Lower leg skin (tissue), 4 donors: Measurements from ENCODE around the gene SPON1. TPM values are rescaled to one million over a fixed set of nuclear protein-coding genes. Genes with fewer than 3 reads are reported as not detected.

Experiments
- DNase-seq, 2 donors: peaks; one replicate each; pipeline ENCODE4 v3.0.0-alpha.2; 2019; ENCODE audit warnings: low spot score in 2 of 2
- H3K4me3 ChIP-seq: fragments of 200-600 bp; sonication (generic); 2 replicates; pipeline ENCODE4 v1.5.1; 2017; ENCODE audit warnings: mild to moderate bottlenecking, low read depth; ENCODE audit not compliant: poor library complexity, severe bottlenecking
- CTCF ChIP-seq, 3 donors: fragments of 450-650 bp; IDR thresholded peaks; one replicate each; pipeline ENCODE4 v1.5.1; 2016; ENCODE audit warnings: antibody characterized with exemption in 3 of 3, mild to moderate bottlenecking in 3 of 3, moderate library complexity in 2 of 3
- POLR2A ChIP-seq, 2 donors: fragments of 450-650 bp; IDR thresholded peaks; one replicate each; pipeline ENCODE4 v1.6.1; 2016 to 2017; ENCODE audit warnings: antibody characterized with exemption in 2 of 2, mild to moderate bottlenecking in 1 of 2, moderate library complexity in 1 of 2
- WGBS, 2 donors: methylation state at CpG; one replicate each; pipeline ENCODE4 v1.1.5; 2018; 5-methylcytosine and 5-hydroxymethylcytosine counted together
- intact Hi-C: fragments of 100-400 bp; cut with DNase I; formaldehyde crosslinking; loops from one replicate; pipeline ENCODE4 v1.15.0; 2023; ENCODE audit warnings: low total_unique reads
- total RNA-seq, 4 donors: library from RNA; depleted of rRNA; stranded (reverse); fragments of >200 nt; gene quantifications; one replicate each; pipeline ENCODE4 v1.1.0, GENCODE V29; 2016

Gene SPON1
- total RNA-seq, 4 donors from 2014 or later, result 3.8 to 12.3 (median 5.1) TPM

DNA sequence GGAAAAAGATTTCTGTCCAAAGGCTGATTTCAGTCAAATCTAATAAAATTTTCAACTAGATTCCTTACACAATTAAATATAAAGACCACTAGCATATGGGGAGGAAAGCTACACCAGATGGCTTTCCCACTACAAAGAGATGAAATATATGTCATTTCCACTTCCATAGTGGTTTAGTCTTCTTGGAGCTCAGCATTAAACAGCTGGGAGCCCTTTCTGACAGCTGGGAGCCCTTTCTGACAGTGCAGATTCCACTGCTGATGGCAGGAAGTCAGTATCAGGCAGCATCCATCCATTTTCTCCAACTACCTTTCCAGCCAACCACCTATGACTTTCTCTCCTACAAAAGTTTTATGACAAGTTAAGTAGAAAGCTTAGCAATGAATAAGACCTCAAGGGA is 218.6 kb downstream of the SPON1 start:
- no peak for TF ChIP-seq CTCF (IDR thresholded peaks at IDR 0.05)
- H3K4me3 ChIP-seq, result no peak overlapping the region
- intact Hi-C loops, result no loop called here
- DNase-seq, result no peak

DNA sequence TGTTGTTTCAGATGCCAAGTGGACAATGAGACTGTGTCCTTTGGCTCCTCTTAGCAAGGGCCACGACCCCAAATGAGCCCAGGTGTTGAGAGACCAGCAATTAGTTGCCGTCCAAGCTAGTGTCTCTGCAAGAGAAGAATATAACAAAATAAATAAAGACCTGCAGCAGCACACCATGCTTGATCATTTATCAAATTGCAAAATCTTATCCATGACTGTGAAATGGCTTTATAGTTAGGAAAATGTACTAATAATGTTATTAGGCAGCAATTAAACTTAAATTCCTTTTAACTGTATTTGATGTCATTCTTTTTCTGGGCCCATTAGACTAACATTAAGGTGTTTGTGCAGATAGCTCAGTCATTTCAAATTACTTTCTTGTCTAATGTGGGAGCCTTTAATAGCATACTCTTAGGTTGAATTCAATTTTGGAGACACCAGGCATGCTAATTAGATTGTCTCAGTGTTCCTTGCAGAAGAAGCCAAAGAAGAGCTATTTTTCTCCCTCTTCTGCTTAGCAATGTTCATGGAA is 220.4 kb downstream of the SPON1 start:
- intact Hi-C loops, result no loop called here
- TF ChIP-seq POLR2A (IDR thresholded peaks at IDR 0.05), result no peak
- no peak for TF ChIP-seq CTCF (IDR thresholded peaks at IDR 0.05)
- H3K4me3 ChIP-seq, result no peak overlapping the region
- WGBS, 2 donors, result 61 to 71% methylated on average over 2 of the region's 2 CpGs
- no peak for DNase-seq

DNA sequence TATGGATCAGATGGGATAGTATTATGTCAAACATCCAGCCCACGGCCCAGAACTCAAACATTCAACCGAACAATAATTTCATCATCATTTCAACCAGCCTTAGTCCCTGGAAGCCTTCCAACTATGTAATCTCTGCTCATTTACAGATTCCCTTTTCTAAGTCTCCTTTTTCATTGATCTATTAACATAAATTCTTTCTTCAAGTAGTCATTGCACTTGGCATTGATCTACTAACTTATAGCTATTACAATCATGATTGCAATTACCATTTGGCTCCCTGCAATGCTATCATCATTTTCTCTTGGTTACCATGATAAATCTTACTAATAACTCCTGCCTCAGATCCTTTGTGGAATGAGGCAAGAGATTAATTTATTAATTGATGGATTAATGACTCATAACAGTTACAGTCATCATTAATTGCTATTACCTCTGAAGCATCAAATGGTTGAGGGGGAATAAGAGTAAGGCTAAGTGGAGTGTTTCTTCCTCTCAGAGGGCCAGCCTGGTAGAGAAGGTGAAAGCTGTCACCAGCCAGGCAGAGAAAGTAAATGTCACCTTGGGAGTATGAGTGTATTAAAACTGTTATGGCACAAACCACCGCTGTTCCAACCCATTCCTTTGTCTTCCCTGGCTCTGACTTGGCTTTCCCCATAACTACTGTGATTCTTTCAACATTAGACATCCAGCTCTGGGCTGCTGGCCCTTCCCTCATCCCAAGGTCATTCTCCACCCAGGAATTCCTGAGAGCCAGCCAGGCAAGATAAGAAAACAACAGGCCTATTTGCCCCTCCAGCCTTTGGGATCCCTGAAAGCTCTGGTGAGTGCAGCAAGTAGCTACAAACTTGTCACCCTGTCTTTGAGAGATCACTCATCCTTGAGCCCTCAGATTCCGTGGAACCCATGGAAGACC is 221.8 kb downstream of the SPON1 start:
- H3K4me3 ChIP-seq, result no peak overlapping the region
- 50 to 64% methylated on average over 4 of the region's 4 CpGs for WGBS, 2 donors
- DNase-seq, result no peak
- no peak for TF ChIP-seq CTCF (IDR thresholded peaks at IDR 0.05)
- no peak for TF ChIP-seq POLR2A (IDR thresholded peaks at IDR 0.05)
- intact Hi-C loops, result no loop called here

DNA sequence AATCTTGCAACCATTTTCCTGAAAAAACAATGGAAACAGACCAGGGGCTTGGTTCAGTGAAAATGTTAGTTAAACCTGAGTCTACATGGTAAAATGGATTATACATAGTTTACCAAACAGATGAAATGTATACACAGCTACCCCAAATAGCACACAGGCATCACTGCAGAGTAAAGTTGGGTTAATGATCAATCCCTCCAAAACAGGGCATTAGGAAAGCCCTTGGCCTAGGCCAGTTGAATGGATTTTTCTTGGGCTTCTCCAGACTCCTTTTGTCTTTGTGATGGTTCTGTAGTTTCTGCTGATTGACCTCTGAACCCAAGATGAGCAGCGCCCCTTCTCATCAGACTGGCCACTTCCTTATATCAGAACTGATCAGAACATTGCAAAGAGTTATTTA is 222.9 kb downstream of the SPON1 start:
- H3K4me3 ChIP-seq, result no peak overlapping the region
- 85 to 94% methylated on average over 1 of the region's 1 CpG for WGBS, 2 donors
- intact Hi-C loops, result no loop called here
- DNase-seq, result no peak
- TF ChIP-seq CTCF (IDR thresholded peaks at IDR 0.05), result no peak
- TF ChIP-seq POLR2A (IDR thresholded peaks at IDR 0.05), result no peak

- intact Hi-C loops, result no loop called here
These were observed 223.7 kb downstream of the SPON1 start for GRCh38 chr11:14186046-14186775.

More at GRCh38 chr11:14186046-14186775, 223.7 kb downstream of the SPON1 start:
- no peak for DNase-seq
- TF ChIP-seq POLR2A (IDR thresholded peaks at IDR 0.05) (no peak), CTCF (IDR thresholded peaks at IDR 0.05) (no peak)
- H3K4me3 ChIP-seq, result no peak overlapping the region
